GM19468 (cell line): ENCODE measurements around the gene LRMDA.
"Not testable (repeated sequence)": the region's sequence is repeated elsewhere in the genome, so short reads cannot be mapped to it uniquely, and the experiment has no call there.

Experiments
- ATAC-seq: cut with Tn5 transposase; IDR thresholded peaks from one replicate; pipeline ENCODE4 v1.9.1; 2021; ENCODE audit warnings: mild to moderate bottlenecking, moderate library complexity, moderate number of reproducible peaks; ENCODE audit not compliant: unreplicated experiment; ENCODE audit errors: extremely low read depth

The LRMDA gene

DNA sequence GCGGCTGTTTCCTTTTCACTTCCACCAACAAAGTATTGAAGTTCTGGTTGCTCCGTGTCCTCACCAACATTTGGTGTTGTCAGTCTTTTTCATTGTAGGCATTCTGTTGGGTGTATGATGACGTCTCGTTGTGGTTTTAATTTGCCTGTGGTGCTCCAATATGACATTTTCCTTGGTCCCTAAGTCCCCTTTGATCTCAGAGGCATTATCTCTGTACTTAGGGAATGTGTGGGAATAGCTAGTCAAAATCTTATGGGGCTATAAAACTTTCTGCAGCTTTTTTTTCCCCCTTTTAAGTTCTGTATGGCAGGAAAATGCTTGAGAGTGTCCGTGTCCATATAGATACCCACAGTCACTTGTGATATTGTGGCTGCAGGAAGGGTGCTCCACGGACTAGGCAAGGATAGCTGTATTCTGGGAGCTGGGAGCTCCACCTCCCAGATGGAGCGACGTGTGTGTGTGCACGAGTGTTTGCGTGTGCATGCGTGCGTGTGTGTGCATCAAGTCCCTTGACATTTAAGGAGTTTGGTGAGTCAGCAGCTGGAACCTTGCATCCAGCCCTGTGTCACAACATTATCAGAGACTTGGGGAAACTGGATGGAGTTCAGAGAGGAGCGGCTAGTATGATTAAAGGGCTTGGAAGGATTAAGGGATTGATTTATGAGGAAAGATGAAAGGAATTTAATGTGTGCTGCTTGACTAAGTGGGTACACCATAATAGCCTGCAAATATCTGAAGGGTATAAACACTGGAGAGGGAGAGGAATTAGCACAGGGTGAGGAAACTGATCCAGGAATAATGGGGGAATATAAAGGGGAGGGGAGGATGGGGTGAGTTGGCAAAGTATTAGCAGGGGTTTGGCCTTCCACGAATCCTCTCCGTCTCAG is 66.8 kb downstream of the LRMDA start:
- no peak for ATAC-seq

DNA sequence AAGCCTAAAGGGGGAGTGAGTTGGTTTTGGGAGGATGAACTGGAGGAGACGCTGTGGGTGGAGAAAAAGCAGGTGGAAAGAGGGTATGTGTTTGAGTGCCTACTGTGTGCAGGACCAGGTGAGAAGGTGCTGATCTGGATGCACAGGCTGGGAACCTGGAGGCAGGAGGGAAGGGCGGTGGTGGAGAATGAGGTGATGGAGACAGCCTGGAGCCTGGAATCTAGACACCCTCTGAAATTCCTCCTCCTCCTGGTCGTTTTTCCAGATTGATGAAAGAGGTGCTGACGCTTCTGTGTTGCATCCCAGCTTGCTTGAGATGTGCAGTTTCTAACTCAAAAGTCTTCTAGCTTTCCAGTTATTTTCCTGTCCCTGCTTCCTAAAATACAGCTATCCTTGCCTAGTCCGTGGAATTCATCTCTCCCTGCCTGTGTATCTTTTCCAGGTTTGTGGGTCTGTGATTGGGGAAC is 67.5 kb downstream of the LRMDA start:
- ATAC-seq: no peak

DNA sequence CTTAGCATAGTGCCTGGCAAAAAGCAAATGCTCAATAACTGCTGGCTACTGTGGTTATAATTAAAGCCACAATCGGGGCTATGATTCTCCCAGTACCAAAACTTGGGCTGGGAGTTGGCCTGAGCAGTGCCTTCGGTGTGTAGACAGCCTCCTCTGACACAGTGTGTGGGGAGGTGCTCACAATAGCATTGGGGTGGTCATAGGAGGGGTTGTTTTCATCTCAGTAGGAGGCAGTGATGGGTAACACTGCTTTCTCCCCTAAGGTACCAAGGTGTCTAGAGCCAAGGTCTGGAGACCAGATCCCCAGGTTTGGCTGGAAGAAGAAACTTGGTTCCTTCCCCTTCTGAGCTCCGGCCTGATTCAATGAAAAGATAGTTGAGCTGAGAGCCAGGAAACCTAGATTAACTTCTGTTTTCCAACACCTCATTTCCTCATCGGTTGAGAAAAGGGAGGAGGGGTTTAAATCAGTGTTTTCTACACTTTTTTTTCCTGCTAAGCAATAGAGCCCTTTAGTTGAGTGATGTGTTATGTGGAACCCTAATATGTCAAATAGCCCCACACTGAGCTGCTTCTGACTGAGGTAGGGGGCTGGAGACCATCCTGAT is 68.2 kb downstream of the LRMDA start:
- ATAC-seq: no peak

DNA sequence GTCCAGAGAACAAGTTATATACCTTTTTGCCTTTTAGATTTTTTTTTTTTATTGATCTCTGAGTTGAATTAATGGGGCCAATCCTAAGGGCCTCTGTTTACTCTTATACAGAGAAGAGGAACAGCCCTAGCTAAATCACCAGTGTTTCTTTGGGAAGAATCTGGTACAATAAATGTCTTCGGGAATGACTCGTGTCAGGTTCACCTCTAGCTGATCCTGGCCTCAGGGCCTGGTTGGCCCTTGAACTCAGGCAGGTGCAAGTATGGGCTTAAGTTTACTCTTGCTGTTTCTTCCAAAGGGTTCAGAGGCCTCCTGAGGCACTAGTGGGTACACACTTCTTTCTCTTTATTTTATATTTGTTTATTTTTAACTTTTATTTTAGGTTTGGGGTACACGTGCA is 71.0 kb downstream of the LRMDA start:
- no peak for ATAC-seq

DNA sequence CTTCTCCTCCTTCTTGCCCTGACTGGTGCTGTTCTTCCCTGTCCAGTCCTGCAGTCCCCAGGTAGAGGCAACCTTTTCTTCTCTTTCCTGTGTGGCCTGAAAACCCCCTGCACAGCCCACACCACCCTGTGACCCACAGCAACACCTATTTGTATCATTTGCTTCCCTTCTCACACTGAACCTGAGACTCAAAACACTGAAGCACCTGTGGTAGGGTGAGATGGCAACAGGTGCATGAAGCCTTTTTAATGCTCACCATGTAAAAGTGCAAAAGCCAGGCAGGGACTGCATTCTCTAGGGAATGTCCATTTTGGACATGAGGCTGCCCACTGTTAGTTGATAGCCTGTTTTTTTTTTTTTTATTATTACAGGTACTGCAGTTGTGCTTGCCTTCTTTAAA is 71.4 kb downstream of the LRMDA start:
- ATAC-seq: no peak

DNA sequence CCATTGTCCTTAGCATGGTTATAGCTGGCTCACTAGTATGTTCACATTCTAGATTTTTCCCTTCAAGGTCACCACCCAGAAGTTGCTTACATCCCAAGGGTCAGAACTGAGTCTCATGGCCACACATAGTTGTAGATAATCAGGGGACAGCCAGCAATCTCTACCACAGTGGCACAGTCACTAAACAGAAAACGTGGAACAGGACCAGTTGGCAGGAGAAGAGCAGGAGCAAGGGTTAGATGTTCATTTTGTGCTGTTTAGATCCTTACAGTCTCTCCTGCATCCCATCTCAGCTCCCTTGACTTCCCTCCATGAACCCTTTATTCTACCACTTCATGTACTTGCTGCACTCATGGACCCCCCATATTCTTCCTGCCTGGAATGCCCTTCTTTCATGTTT is 73.9 kb downstream of the LRMDA start:
- no peak for ATAC-seq

DNA sequence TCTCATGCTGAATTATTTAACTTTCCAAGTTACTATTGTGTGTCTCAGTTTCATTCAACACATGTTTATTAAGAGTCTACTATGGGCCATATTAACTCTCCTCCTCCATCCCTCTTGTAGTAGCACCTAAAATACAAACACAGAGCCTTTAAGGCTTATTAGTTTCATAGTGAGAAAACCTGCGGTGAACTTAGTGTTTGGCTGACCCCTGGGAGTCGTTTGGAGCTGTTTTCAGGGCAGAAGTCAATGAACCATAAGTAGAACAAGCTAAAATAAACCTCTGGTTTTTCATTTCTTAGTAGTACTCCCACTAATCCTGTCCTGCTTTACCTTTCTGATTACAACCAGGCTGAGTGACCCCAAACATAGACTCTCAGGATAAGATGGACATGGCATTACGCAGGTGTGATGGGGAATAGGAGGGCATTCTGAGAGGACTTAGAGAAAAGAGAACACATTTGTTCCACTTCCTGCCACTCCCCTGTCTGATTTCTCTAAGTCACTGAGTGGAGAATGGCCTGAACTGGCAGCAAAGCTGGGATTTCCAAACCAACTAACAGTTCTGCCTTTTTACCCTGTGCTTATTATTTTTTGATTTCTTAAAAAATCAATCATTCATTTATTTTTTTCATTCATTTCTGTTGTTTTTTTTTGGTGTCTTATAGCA is 74.5 kb downstream of the LRMDA start:
- ATAC-seq: peak; percentile 61

DNA sequence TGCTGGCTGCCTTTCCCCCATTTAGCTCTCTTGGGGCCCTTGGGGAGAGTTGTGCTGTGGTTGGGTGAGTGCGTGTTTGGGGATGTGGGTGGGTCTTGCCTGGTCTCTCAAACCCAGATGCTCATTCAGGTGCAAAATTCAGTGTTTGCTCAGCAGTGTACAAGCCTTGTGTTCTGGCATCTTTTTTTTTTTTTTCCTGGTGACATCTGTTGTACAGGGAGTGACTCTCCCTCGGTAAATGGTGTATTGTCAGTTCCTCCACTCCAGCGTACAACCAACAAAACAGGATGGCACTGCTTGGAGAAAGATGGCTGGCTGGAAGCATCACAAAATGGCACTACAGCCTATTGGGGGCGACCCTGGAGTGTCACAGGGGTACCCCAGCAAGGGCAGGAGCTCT is 75.5 kb downstream of the LRMDA start:
- no peak for ATAC-seq

DNA sequence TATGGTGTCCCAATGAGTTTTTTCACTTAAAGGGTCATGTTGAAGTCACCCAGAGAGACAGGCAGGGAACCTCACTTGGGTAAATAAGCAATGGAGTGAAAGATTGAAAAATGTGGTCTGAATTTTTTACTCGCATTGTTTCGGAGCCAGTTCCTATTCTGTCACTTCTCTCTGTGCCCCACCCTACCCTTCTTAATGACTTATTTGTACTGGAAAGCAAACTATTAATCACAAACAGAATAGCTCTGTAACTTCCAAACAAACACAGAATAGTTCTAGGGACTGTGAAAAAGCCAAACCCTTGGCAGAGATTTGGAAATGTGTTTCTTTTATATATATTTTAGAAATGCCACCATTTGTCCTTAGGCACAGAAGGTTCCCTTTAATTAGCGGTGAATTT is 76.0 kb downstream of the LRMDA start:
- no peak for ATAC-seq

DNA sequence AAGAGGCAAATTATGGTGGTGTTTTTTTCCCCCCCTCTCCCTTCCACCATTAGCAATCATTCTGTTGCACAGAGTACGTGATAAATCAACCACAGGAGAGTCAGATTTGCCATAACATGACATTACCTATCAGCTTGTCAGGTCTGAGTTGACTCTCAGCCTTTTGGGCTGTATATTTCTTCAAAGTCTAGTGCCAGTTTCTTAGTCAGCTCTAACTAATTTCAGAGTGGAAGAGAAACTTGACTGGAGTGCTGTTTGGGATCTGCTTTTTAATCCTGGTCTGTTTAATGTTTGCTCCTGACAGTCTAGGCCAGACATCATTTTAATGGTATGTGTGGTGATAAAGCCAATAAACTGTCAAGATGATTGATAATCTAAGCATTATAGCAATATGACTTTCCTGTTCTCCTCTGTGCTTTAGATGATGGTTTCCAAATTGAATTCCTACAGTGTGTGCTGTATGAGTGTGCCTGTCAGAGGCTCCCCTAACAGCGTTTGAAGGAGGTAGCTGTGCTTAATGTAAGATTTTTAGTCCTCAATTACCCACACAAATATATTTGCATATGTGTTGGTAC is 76.9 kb downstream of the LRMDA start:
- ATAC-seq: no peak

DNA sequence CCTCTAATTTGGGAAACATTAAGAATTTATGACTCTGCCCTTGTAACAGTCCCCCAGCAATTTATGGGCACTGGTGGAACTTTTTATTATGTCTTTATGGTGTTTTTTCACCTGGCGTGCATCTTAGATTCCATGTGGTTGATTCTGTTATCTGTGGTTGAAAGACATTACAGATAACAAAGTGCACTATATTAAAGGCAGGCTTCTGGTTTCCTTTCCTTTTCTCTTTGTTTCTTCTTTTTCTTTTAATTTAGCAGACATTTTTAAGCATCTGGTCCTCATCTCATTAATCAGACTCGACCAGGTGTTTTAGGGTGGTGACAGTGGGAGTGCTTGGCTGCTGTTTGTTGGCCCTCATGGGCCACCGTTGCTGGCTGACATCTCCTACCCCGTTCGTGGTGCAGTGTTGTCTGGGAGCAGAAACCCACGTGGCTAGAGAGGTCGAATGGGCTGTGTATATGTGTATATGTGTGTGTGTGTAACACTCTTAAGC is 77.4 kb downstream of the LRMDA start:
- ATAC-seq: no peak

DNA sequence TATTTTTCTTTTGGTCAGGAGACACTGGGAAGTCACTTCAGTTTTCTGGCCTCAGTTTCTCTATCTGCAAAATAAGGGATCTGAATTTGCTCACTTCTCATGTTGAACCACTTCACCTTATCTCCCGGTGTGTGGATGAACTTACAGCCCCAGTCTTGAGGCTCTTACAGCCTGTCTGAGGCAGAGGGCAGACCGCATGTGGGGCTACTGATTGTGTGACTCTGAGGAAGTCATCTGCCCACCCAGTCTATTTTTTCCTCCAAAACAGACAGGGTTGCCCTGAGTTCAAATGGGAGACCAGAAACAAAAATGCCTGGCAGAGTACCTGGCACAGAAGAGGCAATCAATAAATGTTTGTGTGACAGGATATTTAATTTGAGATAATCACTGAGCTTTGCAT is 78.3 kb downstream of the LRMDA start:
- no peak for ATAC-seq

DNA sequence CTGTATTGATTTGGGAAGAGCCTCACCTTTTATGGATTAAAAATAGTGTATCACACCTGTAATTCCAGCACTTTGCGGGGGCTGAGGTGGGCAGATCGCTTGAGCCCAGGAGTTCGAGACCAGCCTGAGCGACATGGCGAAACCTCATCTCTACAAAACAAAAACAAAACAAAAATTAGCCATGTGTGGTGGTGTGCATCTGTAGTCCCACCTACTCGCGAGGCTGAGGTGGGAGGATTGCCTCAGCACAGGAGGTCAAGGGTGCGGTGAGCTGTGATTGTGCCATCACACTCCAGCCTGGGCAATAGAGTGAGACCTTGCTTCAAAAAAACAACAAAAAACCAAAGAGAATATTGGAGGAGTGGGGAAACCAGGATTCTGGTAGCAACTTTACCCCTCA is 79.6 kb downstream of the LRMDA start:
- no peak for ATAC-seq

DNA sequence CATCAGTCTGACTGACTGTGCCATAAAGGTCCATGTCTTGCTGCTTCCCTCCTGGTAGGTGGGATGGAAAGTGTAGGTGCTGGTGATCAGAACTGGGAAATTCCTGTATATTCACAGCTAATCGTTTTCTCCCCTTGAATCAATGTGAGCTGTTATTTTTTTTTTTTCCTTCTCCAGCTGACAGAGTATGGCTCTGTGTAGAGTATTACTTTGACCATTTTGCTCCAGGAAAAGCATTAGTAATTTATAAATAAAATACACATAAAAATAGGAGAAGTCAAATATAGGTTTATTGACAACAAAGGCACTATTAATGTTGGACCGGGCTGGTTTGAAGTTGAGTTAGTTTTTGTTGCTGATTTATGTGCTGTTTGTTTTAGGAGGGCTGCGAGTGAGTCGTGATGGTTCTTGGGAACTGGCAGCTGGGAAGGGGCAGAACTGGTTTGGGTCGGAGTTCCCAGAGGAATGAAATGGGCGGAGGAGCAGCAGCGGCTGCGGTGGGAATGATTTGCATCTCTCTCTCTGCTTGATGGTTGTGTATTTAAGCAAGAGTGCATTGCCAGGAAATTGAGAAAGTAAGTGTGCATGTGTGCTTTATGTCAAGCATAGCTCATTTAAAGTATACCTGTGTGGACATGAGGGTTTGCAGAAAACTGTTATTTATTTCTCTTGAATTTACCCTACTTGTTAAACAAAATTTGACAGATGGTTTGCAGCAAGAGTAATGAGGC is 80.9 kb downstream of the LRMDA start:
- ATAC-seq: no peak

DNA sequence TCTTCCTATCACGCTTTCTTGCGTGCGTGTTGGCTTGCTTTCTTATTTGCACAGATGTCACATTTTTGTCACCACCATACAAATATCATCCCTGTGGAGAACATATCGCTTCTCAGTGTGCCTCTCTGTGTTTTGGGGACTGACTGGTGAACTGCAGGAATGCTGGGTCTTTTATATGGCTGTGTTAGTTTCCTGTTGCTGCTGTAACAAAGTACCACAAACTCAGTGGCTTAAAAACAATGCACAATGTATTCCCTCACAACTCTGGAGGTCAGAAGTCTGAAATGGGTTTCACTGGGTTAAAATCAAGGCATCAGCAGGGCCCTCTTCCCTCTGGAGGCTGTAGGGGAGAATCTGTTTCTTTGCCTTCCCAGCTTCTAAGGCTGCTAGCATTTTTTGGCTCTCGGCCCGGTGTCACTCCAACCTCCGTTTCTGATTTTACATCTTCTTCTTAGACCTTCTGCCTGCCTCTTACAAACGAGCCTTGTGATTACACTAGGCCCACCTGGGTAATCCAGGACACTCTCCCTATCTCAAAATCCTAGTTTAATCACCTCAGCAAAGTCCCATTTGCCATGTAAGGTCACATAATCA is 82.0 kb downstream of the LRMDA start:
- ATAC-seq: no peak

DNA sequence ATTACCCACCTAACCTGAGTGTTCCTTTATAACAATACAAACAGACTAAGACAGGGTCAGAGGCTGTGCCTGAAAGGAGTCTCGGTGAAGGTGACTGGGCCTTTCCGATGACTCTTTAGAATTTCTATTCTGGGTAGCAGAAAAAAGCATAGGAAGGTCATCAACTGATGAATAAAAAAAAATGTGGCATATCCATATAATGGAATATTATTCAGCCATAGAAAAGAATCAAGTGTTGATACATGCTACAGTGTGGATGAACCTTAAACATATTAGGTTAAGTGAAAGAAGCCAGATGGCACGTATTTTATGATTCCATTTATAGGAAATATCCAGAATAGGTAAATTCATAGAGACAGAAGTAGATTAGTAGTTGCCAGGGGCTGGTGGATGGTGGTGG is 83.4 kb downstream of the LRMDA start:
- no peak for ATAC-seq

DNA sequence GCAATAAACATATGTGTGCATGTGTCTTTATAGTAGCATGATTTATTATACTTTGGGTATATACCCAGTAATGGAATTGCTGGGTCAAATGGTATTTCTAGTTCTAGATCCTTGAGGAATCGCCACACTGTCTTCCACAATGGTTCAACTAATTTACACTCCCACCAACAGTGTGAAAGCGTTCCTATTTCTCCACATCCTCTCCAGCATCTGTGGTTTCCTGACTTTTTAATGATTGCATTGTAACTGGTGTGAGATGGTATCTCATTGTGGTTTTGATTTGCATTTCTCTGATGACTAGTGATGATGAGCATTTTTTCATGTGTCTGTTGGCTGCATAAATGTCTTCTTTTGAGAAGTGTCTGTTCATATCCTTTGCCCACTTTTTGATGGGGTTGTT is 84.7 kb downstream of the LRMDA start:
- ATAC-seq: not testable (repeated sequence)

DNA sequence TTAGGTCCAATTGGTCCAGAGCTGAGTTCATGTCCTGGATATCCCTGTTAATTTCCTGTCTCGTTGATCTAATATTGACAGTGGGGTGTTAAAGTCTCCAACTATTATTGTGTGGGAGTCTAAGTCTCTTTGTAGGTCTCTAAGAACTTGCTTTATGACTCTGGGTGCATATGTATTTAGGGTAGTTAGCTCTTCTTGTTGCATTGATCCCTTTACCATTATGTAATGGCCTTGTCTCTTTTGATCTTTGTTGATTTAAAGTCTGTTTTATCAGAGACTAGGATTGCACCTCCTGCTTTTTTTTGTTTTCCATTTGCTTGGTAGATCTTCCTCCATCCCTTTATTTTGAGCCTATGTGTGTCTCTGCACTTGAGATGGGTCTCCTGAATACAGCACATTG is 87.8 kb downstream of the LRMDA start:
- not testable (repeated sequence) for ATAC-seq

DNA sequence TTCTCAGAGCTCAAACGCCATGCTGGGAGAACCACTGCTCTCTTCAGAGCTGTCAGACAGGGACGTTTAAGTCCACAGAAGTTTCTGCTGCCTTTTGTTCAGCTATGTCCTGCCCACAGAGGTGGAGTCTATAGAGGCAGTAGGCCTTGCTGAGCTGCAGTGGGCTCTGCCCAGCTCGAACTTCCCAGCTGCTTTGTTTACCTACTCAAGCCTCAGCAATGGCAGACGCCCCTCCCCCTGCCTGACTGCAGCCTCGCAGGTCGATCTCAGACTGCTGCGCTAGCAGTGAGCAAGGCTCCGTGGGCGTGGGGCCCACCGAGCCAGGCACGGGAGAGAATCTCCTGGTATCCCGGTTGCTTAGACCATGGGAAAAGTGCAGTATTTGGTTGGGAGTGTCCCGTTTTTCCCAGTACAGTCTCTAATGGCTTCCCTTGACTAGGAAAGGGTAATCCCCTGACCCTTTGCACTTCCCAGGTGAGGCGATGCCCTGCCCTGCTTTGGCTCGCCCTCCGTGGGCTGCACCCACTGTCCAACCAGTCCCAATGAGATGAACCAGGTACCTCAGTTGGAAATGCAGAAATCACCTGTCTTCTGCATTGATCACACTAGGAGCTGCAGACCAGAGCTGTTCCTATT is 89.9 kb downstream of the LRMDA start:
- ATAC-seq: not testable (repeated sequence)
